ENCODE measurements around the gene CDCA3.

The CDCA3 gene

GRCh38 chr12:6819106-6820030 is 31.7 kb downstream of the CDCA3 start:
- no peak for DNase-seq

- no peak for DNase-seq
Observed at GRCh38 chr12:6818645-6819044, 32.4 kb downstream of the CDCA3 start.

GRCh38 chr12:6818222-6818621 is 32.9 kb downstream of the CDCA3 start:
- no peak for DNase-seq

GRCh38 chr12:6817662-6818157 is 33.4 kb downstream of the CDCA3 start:
- DNase-seq = no peak

- DNase-seq = no peak
Observed at GRCh38 chr12:6817098-6817497, 34.0 kb downstream of the CDCA3 start.

DNA sequence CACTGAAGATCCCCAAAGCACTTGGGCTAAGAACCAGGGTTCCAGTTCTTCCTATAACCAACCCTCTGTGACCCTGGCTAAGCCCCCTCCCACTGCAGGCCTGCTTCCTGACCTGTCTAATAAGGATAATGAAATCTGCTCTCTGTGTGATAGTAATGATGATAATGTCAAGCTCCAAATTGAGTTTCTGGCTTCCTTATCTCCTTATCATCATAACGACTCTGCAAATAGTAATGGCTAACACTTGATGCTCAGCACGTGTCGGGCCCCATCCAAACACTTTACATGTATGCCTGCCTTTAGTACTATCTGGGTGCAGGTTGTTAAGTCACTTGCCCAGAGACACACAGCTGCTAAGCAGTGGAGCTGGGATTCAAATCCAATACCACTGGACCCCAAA is 34.5 kb downstream of the CDCA3 start:
- no peak for DNase-seq

DNA sequence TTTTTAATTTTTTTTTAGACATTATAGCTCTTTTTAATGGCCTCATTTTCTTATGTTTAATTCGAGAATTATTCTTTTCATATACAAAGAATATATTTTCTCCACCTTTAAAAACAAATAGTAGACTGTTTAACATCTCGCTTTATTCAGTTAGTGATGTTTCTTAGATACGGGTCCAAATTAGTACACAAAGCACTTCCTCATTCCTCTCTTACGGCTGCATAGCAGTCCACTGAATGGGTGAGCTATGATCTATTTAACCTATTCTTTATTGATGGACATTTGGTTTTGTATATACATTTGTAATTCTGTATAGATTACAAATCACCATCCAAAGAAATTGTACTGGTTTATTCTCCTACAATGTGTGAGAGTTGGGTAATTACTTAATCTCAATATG is 37.7 kb downstream of the CDCA3 start:
- DNase-seq = no peak

GRCh38 chr12:6810758-6811157 is 40.3 kb downstream of the CDCA3 start:
- DNase-seq = no peak

DNA sequence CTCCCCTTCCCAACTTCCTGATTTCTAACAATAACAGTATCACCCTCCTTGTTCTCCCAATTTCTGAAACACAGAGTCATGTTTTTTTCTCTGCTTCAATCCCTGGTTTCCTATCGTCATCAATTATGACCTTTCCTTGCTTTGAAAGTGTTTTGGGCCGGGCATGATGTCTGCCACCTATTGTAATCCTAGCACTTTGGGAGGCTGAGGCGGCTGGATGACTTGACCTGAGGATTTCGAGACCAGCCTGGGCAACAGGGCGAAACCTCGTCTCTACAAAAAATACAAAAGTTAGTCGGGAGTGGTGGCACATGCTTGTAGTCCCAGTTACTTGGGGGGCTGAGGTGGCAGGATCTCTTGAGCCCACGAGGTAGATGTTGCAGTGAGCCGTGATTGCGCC is 42.0 kb downstream of the CDCA3 start:
- no peak for DNase-seq

DNA sequence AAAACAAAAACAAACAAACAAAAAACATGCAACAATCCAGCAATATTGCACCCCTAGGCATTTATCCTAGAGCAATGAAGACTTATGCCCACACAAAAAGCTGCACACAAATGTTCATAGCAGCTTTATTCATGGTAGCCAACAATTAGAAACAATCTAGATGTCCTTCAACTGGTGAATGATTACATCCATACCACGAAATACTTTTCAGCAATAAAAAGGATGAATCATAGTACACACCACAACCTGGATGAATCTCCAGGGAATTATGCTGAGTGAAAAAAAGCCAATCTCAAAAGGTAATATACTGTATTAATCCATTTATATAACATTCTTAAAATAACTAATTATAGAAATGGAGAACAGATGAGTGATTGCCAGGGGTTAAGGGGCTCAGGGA is 43.9 kb downstream of the CDCA3 start:
- DNase-seq = no peak

- DNase-seq = no peak
Observed at GRCh38 chr12:6799147-6799546, 51.9 kb downstream of the CDCA3 start.

All from activated CD4-positive, alpha-beta T cell treated with anti-CD3 and anti-CD28 coated beads, Interleukin-2, amount 50 U/mL, for 48 hours (primary cell).